Ascending aorta (tissue), 2 donors: ENCODE results near the gene RAB28. TPM values are rescaled to one million over a fixed set of nuclear protein-coding genes. Genes with fewer than 3 reads are reported as not detected.

Experiments used
- DNase-seq, 2 donors: peaks; one replicate each; pipeline ENCODE4 v3.0.0-alpha.2; 2019; ENCODE audit warnings: low spot score in 2 of 2
- H3K27ac ChIP-seq, 2 donors: fragments of 200-600 bp; sonication (generic); one replicate each; pipeline ENCODE4 v1.5.1; 2016 to 2017; ENCODE audit warnings: mild to moderate bottlenecking in 1 of 2
- H3K27me3 ChIP-seq: fragments of 200-600 bp; sonication (generic); one replicate; pipeline ENCODE4 v1.5.1; 2017
- H3K36me3 ChIP-seq, 2 donors: fragments of 200-600 bp; sonication (generic); one replicate each; pipeline ENCODE4 v1.5.1; 2016
- H3K4me1 ChIP-seq, 2 donors: fragments of 200-600 bp; sonication (generic); one replicate each; pipeline ENCODE4 v1.5.1; 2016 to 2017; ENCODE audit warnings: mild to moderate bottlenecking in 1 of 2
- H3K4me3 ChIP-seq, 2 donors: fragments of 200-600 bp; sonication (generic); one replicate each; pipeline ENCODE4 v1.5.1; 2016 to 2017; ENCODE audit warnings: mild to moderate bottlenecking in 1 of 2
- H3K9me3 ChIP-seq, 2 donors: fragments of 200-600 bp; sonication (generic); one replicate each; pipeline ENCODE4 v1.5.1; 2016
- intact Hi-C: fragments of 100-400 bp; cut with DNase I; formaldehyde crosslinking; loops from one replicate; pipeline ENCODE4 v1.15.1; 2023
- total RNA-seq: library from RNA; depleted of rRNA; stranded (reverse); fragments of >200 nt; gene quantifications from one replicate; pipeline ENCODE4 v1.1.0, GENCODE V29; 2016
- TF ChIP-seq, protein P1 (sequence below), 3 experiments: fragments of 200-600 bp in 2 of 3; fragments of 450-650 bp in 1 of 3; sonication (generic) in 2 of 3; IDR thresholded peaks; one replicate each; pipeline ENCODE4 v1.5.1; 2016 to 2019; ENCODE audit warnings: antibody characterized with exemption in 3 of 3, mild to moderate bottlenecking in 1 of 3, moderate library complexity in 1 of 3

Gene RAB28
- total RNA-seq, 1 donor from 2014 or later = 3.2 TPM

GRCh38 chr4:13498469-13498868 lies 14.3 kb upstream of the RAB28 start:
- H3K36me3 ChIP-seq = no peaks in the 10 kb centered on the region
- no peak for DNase-seq
- no peaks in the 10 kb centered on the region for H3K9me3 ChIP-seq
- TF ChIP-seq, protein P1, sequence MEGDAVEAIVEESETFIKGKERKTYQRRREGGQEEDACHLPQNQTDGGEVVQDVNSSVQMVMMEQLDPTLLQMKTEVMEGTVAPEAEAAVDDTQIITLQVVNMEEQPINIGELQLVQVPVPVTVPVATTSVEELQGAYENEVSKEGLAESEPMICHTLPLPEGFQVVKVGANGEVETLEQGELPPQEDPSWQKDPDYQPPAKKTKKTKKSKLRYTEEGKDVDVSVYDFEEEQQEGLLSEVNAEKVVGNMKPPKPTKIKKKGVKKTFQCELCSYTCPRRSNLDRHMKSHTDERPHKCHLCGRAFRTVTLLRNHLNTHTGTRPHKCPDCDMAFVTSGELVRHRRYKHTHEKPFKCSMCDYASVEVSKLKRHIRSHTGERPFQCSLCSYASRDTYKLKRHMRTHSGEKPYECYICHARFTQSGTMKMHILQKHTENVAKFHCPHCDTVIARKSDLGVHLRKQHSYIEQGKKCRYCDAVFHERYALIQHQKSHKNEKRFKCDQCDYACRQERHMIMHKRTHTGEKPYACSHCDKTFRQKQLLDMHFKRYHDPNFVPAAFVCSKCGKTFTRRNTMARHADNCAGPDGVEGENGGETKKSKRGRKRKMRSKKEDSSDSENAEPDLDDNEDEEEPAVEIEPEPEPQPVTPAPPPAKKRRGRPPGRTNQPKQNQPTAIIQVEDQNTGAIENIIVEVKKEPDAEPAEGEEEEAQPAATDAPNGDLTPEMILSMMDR (IDR thresholded peaks at IDR 0.05) = no peak
- H3K4me3 ChIP-seq = no peak overlapping the region
- no peaks in the 10 kb centered on the region for H3K27me3 ChIP-seq
- H3K4me1 ChIP-seq = no peaks in the 10 kb centered on the region
- intact Hi-C loops = no loop called here
- H3K27ac ChIP-seq = no peak overlapping the region

DNA sequence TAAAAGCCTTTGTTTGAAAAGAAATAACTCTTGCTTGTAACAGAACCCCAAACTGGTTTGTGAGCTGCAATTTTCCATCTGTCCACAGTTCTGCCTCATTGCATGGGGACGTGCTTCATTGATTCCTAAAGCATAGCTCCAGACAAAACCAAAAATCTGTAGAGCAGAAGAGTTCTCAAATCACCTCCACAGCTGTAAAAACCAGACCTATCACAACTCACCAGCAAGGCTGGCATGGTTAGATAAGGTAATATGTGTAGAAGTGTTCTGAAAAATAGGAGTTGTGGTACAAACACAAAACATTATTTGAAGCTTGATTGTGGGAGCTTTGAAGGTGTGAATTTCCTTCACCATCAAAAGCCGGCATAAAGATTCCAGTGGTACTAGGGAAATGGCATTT lies 12.5 kb upstream of the RAB28 start:
- TF ChIP-seq, protein P1 (IDR thresholded peaks at IDR 0.05) = no peak
- no peak overlapping the region for H3K4me3 ChIP-seq
- intact Hi-C loops = no loop called here
- H3K9me3 ChIP-seq = no peaks in the 10 kb centered on the region
- DNase-seq = no peak
- no peaks in the 10 kb centered on the region for H3K4me1 ChIP-seq
- no peaks in the 10 kb centered on the region for H3K36me3 ChIP-seq
- no peak overlapping the region for H3K27ac ChIP-seq
- H3K27me3 ChIP-seq = no peaks in the 10 kb centered on the region

- Histone ChIP-seq H3K36me3 (no peaks in the 10 kb centered on the region), H3K27ac (no peak overlapping the region), H3K9me3 (no peaks in the 10 kb centered on the region), H3K4me1 (no peaks in the 10 kb centered on the region), H3K4me3 (no peak overlapping the region), H3K27me3 (no peaks in the 10 kb centered on the region)
- no peak for DNase-seq
- TF ChIP-seq, protein P1 (IDR thresholded peaks at IDR 0.05) = no peak
- intact Hi-C loops = no loop called here
These were observed 11.6 kb upstream of the RAB28 start for GRCh38 chr4:13495753-13496152.

- TF ChIP-seq, protein P1 (IDR thresholded peaks at IDR 0.05) = no peak
- Histone ChIP-seq H3K36me3 (no peaks in the 10 kb centered on the region), H3K9me3 (no peaks in the 10 kb centered on the region), H3K4me1 (no peaks in the 10 kb centered on the region), H3K27me3 (no peaks in the 10 kb centered on the region), H3K4me3 (no peak overlapping the region), H3K27ac (no peak overlapping the region)
- no peak for DNase-seq
- intact Hi-C loops = no loop called here
These were observed 9.7 kb upstream of the RAB28 start for GRCh38 chr4:13493793-13494192.

GRCh38 chr4:13492747-13493146 lies 8.6 kb upstream of the RAB28 start:
- Histone ChIP-seq H3K27ac (no peak overlapping the region), H3K36me3 (no peaks in the 10 kb centered on the region), H3K27me3 (no peaks in the 10 kb centered on the region), H3K9me3 (no peaks in the 10 kb centered on the region), H3K4me1 (no peaks in the 10 kb centered on the region), H3K4me3 (no peak overlapping the region)
- intact Hi-C loops = no loop called here
- no peak for DNase-seq
- TF ChIP-seq, protein P1 (IDR thresholded peaks at IDR 0.05) = no peak

- Histone ChIP-seq H3K4me3 (peak overlapping the region; percentile 72 to 97), H3K4me1 (peaks cover 6 to 18% of the 10 kb centered on the region in 2 donors), H3K9me3 (no peaks in the 10 kb centered on the region), H3K36me3 (no peaks in the 10 kb centered on the region), H3K27me3 (no peaks in the 10 kb centered on the region), H3K27ac (peak overlapping the region; percentile 88 to 98)
- DNase-seq = no peak
- TF ChIP-seq, protein P1 (IDR thresholded peaks at IDR 0.05) = no peak
- intact Hi-C loops = loop anchor here (2.0 to 5.0 kb wide), 5 partner anchors 62 to 632 kb away; partner anchors contain the start of gene BOD1L1
These were observed 645 bp upstream of the RAB28 start for GRCh38 chr4:13484749-13485221.
